Endothelial cell of umbilical vein (primary cell): ENCODE results near the gene EDEM3.

Experiments
- MYC ChIP-seq: IDR thresholded peaks from one replicate; pipeline ENCODE4 v1.6.1; 2011; ENCODE audit warnings: mild to moderate bottlenecking, low read depth, low read length
- POLR2A ChIP-seq: IDR thresholded peaks from 2 replicates; pipeline ENCODE4 v1.6.1; 2012; ENCODE audit warnings: low read depth, mild to moderate bottlenecking, control low read depth, low read length
- POLR2AphosphoS5 ChIP-seq: IDR thresholded peaks from 2 replicates; pipeline ENCODE4 v1.6.1; 2012; ENCODE audit warnings: low read depth, mild to moderate bottlenecking, control low read depth, low read length, moderate library complexity; ENCODE audit not compliant: insufficient read depth
- TF ChIP-seq, protein P1 (sequence below), 2 donors: IDR thresholded peaks; 1 replicate in 1 of 2; 2 replicates in 1 of 2; pipeline ENCODE4 v1.5.1; 2011; ENCODE audit warnings: low read length in 2 of 2, mild to moderate bottlenecking in 2 of 2, moderate library complexity in 2 of 2, control low read depth in 1 of 2, inconsistent platforms in 1 of 2, low read depth in 1 of 2; ENCODE audit not compliant: insufficient read depth in 1 of 2; ENCODE audit errors: extremely low read depth in 1 of 2

DNA sequence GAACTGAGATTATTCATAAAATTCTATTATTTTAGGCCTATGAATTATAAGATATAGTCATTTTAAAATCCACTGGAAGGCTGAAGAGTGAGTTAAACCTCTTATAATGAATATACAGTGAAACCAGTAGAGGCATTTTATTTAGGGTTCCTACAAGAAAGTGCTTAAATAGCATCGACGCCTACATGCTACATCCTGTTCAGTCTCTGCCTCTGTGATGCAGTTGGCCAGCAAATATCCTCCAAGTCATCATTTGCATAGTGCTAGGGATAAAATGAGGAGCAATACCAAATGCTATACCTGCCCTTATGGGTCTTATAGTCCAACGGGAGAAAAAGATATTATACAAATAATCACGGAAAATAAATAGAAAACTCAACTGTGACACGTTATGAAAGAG is 59.6 kb downstream of the EDEM3 start:
- TF ChIP-seq, protein P1, sequence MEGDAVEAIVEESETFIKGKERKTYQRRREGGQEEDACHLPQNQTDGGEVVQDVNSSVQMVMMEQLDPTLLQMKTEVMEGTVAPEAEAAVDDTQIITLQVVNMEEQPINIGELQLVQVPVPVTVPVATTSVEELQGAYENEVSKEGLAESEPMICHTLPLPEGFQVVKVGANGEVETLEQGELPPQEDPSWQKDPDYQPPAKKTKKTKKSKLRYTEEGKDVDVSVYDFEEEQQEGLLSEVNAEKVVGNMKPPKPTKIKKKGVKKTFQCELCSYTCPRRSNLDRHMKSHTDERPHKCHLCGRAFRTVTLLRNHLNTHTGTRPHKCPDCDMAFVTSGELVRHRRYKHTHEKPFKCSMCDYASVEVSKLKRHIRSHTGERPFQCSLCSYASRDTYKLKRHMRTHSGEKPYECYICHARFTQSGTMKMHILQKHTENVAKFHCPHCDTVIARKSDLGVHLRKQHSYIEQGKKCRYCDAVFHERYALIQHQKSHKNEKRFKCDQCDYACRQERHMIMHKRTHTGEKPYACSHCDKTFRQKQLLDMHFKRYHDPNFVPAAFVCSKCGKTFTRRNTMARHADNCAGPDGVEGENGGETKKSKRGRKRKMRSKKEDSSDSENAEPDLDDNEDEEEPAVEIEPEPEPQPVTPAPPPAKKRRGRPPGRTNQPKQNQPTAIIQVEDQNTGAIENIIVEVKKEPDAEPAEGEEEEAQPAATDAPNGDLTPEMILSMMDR (IDR thresholded peaks at IDR 0.05; ENCODE audit: extremely low read depth in 1 of 2, insufficient read depth in 1 of 2, low read depth in 1 of 2, low read length in 2 of 2), result no peak
- TF ChIP-seq POLR2A, result no peak
- TF ChIP-seq POLR2AphosphoS5, result no peak
- no peak for TF ChIP-seq MYC
